Activated CD4-positive, alpha-beta T cell treated with anti-CD3 and anti-CD28 coated beads, Interleukin-10, Interleukin-2, amounts not matched to agents 100 ng/mL and 50 ng/mL, durations not matched to agents 16 hours and 8 hours (primary cell): ENCODE results near the gene OGFR.
"Not testable (repeated sequence)": the region's sequence is repeated elsewhere in the genome, so short reads cannot be mapped to it uniquely, and the experiment has no call there.

Experiments used
- DNase-seq: peaks from one replicate; pipeline ENCODE4 v3.0.0-alpha.2; 2020

The OGFR gene

DNA sequence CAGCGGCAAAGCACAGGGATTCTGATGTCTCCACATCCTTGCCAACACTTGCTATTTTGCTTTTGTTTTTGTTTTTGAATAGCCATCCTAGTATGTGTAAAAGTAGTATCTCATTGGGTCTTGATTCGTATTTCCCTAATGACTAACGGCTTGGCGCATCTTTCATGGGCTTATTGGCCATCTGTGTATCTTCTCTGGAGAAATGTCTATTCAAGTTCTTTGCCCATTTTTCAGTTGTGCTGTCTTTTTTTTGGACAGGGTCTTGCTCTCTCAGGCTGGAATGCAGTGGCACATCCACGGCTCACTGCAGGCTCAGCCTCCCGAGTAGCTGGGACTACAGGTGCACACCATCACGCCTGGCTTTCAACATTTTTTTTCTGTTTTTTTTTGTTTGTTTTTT, 39.5 kb downstream of the OGFR start:
- DNase-seq: no peak

DNA sequence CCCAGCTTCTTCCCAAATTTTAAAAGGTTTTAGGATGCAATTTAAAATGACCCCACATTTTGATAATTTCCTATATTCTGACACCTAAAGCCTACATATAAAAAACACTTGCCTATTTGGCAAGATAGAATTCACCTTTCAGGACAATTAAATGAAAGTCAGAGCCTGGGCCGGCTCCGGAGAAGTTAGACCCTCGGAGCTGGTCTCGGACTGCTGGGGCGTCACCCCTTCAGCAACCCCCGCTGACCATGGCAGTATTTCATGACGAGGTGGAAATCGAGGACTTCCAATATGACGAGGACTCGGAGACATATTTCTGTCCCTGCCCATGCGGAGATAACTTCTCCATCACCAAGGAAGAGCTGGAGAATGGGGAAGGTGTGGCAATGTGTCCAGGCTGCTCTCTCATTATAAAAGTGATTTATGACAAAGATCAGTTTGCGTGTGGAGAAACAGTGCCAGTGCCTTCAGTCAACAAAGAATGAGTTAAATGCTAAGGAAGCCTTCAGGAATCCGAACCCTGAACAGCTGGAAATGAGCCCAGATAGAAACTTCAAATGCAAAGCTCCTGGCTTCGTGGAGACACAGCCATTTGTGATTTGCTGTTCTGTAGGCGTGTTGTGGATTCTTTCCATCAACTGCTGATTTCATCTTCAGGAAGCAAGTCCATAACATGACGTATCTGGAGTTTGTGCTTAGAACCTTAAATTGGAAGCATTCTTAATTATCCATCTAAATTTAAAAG, 41.0 kb downstream of the OGFR start:
- no peak for DNase-seq

DNA sequence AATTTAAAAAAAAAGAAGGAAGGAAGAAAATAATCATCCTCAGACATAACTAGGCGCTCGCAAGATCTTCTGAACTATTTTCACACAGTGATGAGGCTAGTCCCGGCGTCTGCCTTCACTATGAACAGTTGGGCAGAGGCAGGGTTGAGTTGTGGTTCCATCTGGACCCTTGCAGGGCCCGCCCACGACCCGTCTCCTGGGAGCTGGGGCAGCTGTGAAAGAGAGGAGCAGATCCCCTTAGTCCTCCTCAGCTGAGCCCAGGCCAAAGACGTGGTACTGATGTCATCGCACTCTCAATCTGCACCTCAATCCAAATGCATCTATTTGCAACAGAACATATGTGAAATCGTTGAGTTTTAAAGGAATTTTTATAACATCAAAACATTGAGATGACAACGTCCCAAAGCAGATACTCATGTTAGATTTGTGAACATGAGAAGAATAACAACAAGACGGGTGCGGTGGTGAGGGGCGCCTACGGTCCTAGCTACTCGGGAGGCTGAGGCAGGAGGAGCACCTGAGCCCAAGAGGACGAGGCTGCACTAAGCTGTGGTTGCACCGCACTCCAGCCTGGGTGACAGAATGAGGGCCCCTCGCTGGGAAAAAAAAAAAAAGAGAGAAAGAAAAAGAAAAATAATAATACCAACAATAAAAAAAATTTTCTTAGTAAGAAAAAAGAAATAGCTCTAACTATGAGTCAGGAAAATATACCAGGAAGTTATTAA, 41.7 kb downstream of the OGFR start:
- no peak for DNase-seq

DNA sequence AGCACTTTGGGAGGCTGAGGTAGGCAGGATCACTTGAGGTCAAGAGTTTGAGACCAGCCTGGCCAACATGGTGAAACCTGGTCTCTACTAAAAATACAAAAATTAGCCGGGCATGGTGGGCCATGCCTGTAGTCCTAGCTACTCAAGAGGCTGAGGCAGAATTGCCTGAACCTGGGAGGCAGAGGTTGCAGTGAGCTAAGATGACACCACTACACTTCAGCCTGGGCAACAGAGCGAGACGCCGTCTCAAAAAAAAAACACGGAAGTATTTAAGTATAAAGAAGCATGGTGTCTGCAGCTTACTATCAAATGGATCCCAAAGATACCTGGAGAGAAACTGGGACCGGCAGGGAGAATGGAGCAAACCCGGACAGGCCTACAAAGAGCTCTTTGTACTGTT, 44.3 kb downstream of the OGFR start:
- DNase-seq: not testable (repeated sequence)

DNA sequence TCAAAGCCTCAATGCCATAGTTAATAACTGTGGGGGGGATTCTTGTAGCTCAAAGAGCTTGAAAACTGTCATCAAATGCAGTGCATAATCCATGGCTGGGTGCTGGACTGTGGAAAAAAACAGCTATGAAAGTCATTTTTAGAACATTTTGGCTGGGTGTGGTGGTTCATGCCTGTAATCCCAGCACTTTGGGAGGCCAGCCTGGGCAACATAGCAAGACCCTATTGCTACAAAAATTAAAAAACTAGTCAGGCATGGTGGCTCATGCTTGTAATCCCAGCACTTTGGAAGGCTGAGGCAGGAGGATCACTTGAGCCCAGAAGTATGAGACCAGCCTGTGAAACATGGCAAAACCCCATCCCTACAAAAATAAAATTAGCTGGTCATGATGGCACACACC, 44.8 kb downstream of the OGFR start:
- DNase-seq: no peak

DNA sequence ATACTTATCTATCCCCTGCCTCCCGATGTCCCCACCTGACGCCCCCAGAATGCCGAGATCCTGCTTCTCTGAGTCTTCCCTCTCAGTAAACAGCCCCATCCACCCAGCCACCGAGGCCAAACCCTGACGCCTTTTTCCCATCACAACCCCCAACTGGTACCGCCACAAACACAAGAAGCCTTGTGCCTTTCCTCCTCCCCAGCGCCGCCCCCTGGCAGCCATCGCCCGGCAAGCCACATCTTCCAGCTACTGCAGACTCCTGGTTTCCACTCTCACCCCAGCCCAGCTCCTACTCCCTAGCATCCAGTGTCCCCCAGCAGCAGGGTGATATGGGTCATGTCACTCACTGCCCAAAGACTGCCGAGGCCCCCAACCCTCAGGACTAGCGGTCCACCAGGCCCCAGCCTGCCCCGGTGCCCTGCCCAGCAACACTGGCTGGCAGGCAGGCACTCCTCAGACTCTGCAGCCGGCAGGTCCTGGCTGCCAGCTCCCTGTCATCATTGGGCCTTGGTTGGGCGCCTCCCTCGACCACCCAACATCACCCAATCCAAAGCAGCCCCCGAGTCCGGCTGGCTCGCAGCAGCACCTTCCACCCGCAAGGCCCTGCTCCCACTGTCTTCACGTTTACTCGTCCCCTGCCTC, 45.8 kb downstream of the OGFR start:
- DNase-seq: no peak

DNA sequence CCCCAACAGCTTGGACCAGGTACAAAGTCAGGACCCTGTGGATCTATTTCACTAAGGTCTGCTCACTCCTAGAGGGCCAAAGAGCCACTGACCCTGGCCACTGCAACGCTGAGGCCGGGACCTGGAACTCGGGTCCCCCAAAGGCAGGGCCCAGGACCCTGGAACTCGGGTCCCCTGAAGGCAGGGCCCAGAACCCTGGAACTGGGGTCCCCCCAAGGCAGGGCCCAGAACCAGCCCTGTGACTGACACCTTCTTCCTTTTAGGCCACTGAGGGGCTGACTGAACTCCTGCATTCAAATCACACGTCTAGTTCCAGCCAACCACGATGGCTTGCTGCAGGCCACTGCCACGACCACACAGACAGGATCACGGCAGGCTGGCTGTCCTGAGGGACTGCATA, 47.6 kb downstream of the OGFR start:
- DNase-seq: no peak

DNA sequence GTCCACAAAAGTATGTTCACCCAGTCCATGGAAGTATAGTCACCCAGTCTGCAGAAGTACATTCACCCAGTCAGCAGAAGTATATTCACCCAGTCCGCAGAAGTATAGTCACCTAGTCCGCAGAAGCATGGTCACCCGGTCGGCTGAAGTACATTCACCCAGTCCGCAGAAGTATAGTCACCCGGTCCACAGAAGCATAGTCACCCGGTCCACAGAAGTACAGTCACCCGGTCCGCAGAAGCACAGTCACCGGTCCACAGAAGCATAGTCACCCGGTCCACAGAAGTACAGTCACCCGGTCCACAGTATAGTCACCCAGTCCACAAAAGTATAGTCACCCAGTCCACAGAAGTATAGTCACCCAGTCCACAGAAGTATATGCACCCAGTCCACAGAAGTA, 48.2 kb downstream of the OGFR start:
- no peak for DNase-seq

DNA sequence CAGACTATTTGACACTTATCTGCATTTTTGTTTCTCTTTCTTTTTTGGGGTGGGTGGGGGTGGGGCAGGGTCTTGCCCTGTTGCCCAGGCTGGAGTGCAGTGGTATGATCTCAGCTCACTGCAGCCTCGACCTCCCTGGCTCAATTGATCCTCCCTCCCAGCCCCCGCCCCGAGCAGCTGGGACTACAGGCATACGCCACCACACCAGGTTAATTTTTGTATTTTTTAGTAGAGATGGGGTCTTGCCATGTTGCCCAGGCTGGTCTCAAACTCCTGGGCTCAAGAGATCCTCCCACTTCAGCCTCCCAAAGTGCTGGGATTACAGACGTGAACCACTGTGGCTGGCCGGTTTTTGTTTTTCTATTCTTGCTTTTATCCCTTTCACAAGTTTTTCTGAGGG, 48.7 kb downstream of the OGFR start:
- DNase-seq: not testable (repeated sequence)

DNA sequence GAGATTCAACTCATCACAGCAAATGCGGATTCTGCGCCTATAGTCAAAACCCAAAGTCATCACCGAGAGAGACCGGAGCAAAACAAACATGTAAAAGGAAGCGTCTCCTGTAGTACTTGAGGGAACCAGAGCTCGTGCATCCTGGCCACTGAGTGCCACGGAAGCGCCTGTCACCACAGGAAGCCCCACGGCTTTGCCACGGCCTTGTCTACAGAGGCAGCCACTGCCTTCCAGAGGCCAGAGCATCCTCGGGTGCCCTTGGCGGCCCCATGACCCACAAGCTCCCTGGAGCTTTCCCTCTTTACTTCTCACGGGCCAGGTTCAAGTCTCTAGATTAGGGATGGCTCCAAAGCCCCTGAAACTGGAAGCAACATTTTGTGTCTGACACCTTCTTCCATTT, 49.5 kb downstream of the OGFR start:
- no peak for DNase-seq

DNA sequence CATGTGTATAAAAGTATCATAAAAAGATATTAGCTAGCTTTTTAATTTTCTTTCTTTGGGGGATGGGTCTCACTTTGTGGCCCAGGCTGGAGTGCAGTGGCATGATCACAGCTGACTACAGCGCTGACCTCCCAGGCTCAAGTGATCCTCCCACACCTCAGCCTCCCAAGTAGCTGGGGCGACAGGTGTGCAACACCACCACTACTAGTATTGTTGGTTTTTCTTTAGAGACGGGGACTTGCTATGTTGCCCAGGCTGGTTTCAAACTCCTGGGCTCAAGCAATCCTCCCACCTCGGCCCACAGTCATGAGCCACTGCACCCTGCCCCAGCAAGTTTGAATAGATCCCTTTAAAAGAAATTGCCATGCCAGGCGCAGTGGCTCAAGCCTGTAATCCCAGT, 50.5 kb downstream of the OGFR start:
- no peak for DNase-seq

DNA sequence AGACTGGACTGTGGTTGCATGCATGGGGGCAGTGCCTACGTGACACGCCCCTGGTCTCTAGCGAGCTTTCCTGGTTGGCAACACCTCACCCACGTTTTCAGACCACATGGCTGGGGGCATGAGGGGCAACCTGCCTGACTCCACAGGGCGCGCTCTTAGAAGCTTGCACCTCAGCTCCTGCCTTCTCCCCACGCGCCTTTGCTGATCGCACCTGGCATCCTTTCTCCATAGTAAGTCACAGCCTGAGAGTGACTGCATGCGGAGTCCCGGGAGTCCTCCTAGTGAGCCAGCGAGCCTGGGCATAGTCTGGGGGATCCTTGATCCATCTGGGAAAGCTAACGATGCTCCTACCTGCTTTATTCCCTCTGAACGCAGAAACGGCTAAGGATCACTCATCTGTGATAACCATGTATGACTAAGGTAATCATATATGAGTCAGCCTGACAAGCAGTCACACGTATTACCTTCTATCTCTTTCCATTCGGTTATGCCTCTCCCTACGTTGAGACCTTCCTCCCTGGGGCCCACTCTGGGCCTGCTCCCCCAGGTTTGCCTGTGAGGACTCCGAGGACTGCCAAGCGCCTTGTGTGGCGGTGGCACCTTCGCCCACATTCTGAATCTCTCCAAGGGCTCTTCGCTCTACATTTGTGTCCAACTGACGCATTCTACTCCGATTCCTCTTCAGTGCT, 52.4 kb downstream of the OGFR start:
- DNase-seq: no peak

DNA sequence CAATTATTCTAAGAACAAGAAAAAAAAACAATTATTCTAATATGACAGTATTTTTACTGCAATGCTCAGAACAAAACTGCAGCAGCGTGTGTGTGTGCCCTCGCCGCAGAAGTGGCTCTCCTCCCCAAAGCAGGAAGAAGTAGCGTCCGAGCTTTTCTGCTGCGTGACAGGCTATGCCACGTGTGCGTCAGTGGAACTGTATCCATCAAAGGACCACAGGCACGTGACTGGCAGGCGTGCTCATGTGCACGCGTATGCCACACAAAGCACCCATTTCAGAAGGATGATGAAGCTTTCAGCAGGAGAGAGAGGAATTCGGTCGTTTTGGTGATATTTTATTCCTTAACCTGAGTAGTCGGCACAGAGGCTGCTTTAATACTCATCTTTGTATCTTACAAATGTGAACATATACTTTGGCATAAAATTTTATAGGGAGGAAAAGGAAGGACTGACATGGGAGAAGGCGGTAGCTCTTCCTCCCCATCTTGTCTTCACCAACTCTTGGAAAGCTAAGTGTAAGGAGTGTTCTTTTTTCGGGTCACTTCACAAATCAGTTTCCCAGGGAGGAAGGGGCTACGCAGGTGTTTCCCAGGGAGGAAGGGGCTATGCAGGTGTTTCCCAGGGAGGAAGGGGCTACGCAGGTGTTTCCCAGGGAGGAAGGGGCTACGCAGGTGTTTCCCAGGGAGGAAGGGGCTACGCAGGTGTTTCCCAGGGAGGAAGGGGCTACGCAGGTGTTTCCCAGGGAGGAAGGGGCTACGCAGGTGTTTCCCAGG, 53.6 kb downstream of the OGFR start:
- no peak for DNase-seq

DNA sequence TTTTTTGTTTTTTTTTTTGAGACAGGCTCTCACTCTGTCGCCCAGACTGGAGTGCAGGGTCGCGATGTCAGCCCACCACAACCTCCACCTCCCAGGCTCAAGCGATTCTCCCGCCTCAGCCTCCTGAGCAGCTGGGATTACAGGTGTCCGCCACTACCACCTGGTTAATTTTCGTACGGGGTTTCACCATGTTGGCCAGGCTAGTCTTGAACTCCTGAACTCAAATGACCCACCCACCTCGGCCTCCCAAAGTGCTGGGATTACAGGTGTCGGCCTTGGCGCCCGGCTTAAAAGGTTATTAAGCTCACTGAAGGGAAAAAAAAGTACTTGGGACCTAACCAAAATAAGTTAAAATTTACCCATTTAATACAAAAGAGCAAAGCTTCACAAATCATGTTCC, 55.1 kb downstream of the OGFR start:
- DNase-seq: no peak

DNA sequence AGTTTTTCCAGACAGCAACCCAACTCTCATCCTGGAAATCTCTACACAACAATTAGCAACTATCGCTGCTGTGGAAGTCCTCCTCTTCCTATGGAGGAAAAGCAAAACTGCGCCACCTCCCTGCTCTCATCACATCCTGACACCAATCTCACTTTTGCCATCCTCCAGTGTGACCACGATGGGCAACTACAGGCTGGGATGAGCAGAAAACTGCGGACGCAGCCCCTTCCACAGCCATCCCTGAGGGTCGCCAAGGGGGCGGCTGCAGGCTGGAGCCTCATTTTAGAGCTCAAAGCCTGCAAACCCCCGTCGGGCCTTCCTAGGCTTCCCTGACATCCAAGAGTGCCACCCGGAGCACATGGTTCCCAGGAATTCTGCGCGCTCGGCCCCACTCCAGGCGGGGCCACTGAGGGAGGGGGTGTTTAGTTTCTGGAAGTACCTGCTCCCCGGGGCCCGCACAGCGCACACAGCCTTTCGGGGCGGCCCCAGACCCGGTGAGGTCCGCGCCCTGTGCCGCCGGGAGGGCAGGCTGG, 55.8 kb downstream of the OGFR start:
- DNase-seq: no peak

DNA sequence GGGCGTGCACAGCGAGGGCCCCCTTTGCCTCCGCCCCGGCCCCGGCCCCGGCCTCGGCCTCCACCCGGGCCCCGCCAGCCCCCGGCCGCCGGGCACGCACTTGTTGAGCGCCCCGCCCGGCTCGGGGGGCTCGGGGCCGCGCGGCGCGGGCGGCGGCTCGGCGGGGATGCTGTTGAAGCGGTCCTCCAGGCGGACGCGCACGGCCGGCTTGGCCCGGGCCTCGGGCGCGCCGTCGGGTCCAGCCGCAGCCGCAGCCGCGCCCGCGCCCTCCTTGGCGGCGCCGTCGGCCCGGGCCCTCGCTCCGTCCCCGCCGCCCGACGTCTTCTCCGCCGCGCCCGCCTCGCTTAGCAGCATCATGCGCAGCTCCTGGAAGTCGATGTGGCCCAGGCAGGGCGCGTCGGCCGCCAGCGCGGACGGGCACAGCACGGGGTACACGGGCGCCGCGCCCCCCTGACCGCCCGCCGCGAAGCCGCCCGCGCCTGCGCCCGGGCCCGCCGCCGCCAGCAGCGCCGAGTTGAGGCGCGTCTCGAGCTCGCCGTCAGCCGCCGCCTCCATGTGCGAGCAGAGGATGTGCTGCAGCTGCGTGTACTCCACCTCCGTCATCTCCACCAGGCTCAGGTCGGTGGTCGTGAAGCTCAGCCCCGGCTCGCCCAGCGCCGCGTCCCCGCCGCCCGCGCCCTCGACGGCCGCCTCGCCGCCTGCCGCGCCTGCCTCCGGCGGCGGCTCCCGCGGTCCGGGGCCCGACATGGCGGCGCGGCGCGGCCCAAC, 56.5 kb downstream of the OGFR start:
- DNase-seq: peak; percentile 27

DNA sequence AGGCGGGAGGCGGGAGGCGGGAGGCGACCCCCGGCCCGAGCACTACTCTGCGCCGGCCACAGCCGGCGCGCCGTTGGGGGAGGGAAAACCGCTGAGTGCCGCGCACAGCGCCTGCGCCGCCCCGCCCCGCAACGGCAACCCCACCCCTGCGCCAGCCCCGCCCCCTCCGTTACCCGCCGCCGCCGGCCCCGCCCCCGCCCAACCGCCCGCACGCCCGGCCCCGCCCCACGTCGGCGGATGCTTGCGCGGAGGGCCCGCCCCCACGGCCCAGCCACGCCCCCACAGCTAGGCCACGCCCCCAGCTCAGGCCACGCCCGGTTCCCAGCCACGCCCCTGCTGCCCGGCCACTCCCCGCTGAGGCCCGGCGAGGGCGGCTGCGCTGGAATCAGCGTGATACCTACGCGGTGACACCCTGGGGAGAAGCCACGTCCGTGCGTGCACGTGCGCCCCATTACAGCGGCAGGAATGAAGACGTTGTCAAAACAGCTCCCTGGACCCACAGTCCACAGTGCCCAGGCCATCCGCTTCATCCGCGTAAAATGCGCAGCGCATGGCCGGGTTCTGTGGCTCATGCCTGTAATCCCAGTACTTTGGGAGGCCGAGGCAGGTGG, 57.2 kb downstream of the OGFR start, which contains the start of gene TCFL5:
Gene TCFL5, minus strand, starts transcription at position 97 of the 611 bp plus-strand sequence. CDS start 152 bp downstream, outside the sequence.
- DNase-seq: peak; percentile 94
